Endothelial cell of umbilical vein (primary cell): ENCODE measurements around the gene OR2G6.
"Not testable (repeated sequence)": the region's sequence is repeated elsewhere in the genome, so short reads cannot be mapped to it uniquely, and the experiment has no call there.

Source experiments
- EZH2 ChIP-seq: IDR thresholded peaks from 2 replicates; pipeline ENCODE4 v1.6.1; 2012; ENCODE audit warnings: borderline replicate concordance, low read depth, mild to moderate bottlenecking, moderate library complexity, low read length, inconsistent platforms; ENCODE audit not compliant: severe bottlenecking
- FOS ChIP-seq: IDR thresholded peaks from 2 replicates; pipeline ENCODE4 v1.6.1; 2011; ENCODE audit warnings: mild to moderate bottlenecking, low read length, moderate library complexity, borderline replicate concordance; ENCODE audit not compliant: insufficient read depth
- JUN ChIP-seq: IDR thresholded peaks from 2 replicates; pipeline ENCODE4 v1.6.1; 2011; ENCODE audit warnings: borderline replicate concordance, low read depth; ENCODE audit not compliant: insufficient read length, insufficient read depth
- MYC ChIP-seq: IDR thresholded peaks from one replicate; pipeline ENCODE4 v1.6.1; 2011; ENCODE audit warnings: mild to moderate bottlenecking, low read depth, low read length
- POLR2A ChIP-seq: IDR thresholded peaks from 2 replicates; pipeline ENCODE4 v1.6.1; 2012; ENCODE audit warnings: low read depth, mild to moderate bottlenecking, control low read depth, low read length
- TF ChIP-seq, protein P1 (sequence below), 2 donors: IDR thresholded peaks; 1 replicate in 1 of 2; 2 replicates in 1 of 2; pipeline ENCODE4 v1.5.1; 2011; ENCODE audit warnings: low read length in 2 of 2, mild to moderate bottlenecking in 2 of 2, moderate library complexity in 2 of 2, control low read depth in 1 of 2, inconsistent platforms in 1 of 2, low read depth in 1 of 2; ENCODE audit not compliant: insufficient read depth in 1 of 2; ENCODE audit errors: extremely low read depth in 1 of 2
- TF ChIP-seq, protein P2 (sequence below): IDR thresholded peaks from 2 replicates; pipeline ENCODE4 v1.6.1; 2011; ENCODE audit not compliant: insufficient read depth, insufficient read length

DNA sequence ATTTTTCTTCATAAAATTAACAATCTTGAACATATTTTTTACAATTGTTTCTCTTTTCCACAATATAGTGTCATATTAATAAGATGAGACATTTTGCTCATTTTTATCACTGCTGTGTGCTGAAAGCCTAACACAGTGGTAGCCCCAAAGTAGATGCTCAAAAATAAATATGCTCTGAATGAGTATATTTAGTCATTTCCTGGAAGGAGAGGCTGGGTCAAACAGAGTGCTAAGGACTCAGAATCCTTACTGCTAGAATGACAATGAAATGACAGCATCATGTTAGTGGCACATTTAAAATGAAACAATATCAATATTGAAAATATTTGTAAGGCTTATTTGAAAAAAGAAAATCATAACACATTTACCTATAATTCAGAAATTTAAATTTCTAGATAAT is 29.6 kb downstream of the OR2G6 start:
- TF ChIP-seq, protein P1, sequence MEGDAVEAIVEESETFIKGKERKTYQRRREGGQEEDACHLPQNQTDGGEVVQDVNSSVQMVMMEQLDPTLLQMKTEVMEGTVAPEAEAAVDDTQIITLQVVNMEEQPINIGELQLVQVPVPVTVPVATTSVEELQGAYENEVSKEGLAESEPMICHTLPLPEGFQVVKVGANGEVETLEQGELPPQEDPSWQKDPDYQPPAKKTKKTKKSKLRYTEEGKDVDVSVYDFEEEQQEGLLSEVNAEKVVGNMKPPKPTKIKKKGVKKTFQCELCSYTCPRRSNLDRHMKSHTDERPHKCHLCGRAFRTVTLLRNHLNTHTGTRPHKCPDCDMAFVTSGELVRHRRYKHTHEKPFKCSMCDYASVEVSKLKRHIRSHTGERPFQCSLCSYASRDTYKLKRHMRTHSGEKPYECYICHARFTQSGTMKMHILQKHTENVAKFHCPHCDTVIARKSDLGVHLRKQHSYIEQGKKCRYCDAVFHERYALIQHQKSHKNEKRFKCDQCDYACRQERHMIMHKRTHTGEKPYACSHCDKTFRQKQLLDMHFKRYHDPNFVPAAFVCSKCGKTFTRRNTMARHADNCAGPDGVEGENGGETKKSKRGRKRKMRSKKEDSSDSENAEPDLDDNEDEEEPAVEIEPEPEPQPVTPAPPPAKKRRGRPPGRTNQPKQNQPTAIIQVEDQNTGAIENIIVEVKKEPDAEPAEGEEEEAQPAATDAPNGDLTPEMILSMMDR (IDR thresholded peaks at IDR 0.05; ENCODE audit: extremely low read depth in 1 of 2, insufficient read depth in 1 of 2, low read depth in 1 of 2, low read length in 2 of 2), result not testable (repeated sequence)
- not testable (repeated sequence) for TF ChIP-seq EZH2, JUN, POLR2A, FOS, MYC
- TF ChIP-seq, protein P2, sequence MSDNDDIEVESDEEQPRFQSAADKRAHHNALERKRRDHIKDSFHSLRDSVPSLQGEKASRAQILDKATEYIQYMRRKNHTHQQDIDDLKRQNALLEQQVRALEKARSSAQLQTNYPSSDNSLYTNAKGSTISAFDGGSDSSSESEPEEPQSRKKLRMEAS, result not testable (repeated sequence)
